ENCODE results near the gene A1BG. TPM values are rescaled to one million over a fixed set of nuclear protein-coding genes. Genes with fewer than 3 reads are reported as not detected.

The A1BG gene
- total RNA-seq, 2 donors from 2014 or later: 1.9 to 10.0 TPM

- H3K36me3 ChIP-seq: peaks cover 36% of the 10 kb centered on the region
- H3K4me3 ChIP-seq: no peak overlapping the region
- ATAC-seq (ENCODE audit: insufficient number of reproducible peaks, low FRiP score, low read depth): no peak
- no peaks in the 10 kb centered on the region for H3K9me3 ChIP-seq
- no peaks in the 10 kb centered on the region for H3K4me1 ChIP-seq (ENCODE audit: control insufficient read depth in 1 of 2, low read depth in 2 of 2)
- no peaks in the 10 kb centered on the region for H3K27me3 ChIP-seq (replicated peaks; ENCODE audit: insufficient read depth)
- H3K27ac ChIP-seq: no peak overlapping the region
- no peak for TF ChIP-seq CTCF (IDR thresholded peaks at IDR 0.05)
- DNase-seq (ENCODE audit: low spot score): no peak
These were observed 17.1 kb downstream of the A1BG start for GRCh38 chr19:58336216-58336615.

- ATAC-seq (ENCODE audit: insufficient number of reproducible peaks, low FRiP score, low read depth) (no peak), DNase-seq (ENCODE audit: low spot score) (no peak)
- H3K36me3 ChIP-seq: peaks cover 36% of the 10 kb centered on the region
- no peak overlapping the region for H3K27ac ChIP-seq
- H3K4me3 ChIP-seq: no peak overlapping the region
- H3K9me3 ChIP-seq: no peaks in the 10 kb centered on the region
- no peaks in the 10 kb centered on the region for H3K27me3 ChIP-seq (replicated peaks; ENCODE audit: insufficient read depth)
- H3K4me1 ChIP-seq (ENCODE audit: control insufficient read depth in 1 of 2, low read depth in 2 of 2): no peaks in the 10 kb centered on the region
- no peak for TF ChIP-seq CTCF (IDR thresholded peaks at IDR 0.05)
These were observed 17.7 kb downstream of the A1BG start for GRCh38 chr19:58335630-58336029.

GRCh38 chr19:58334691-58335249, 18.5 kb downstream of the A1BG start:
- H3K27me3 ChIP-seq (replicated peaks; ENCODE audit: insufficient read depth): no peaks in the 10 kb centered on the region
- no peak overlapping the region for H3K4me3 ChIP-seq
- H3K36me3 ChIP-seq: peaks cover 32% of the 10 kb centered on the region
- H3K4me1 ChIP-seq (ENCODE audit: control insufficient read depth in 1 of 2, low read depth in 2 of 2): no peaks in the 10 kb centered on the region
- no peaks in the 10 kb centered on the region for H3K9me3 ChIP-seq
- H3K27ac ChIP-seq: no peak overlapping the region
- ATAC-seq (ENCODE audit: insufficient number of reproducible peaks, low FRiP score, low read depth) (no peak), DNase-seq (ENCODE audit: low spot score) (no peak)
- no peak for TF ChIP-seq CTCF (IDR thresholded peaks at IDR 0.05)

- H3K9me3 ChIP-seq: no peaks in the 10 kb centered on the region
- H3K4me3 ChIP-seq: no peak overlapping the region
- peaks cover 3 to 10% of the 10 kb centered on the region in 2 donors for H3K4me1 ChIP-seq (ENCODE audit: control insufficient read depth in 1 of 2, low read depth in 2 of 2)
- no peak for ATAC-seq (ENCODE audit: insufficient number of reproducible peaks, low FRiP score, low read depth)
- DNase-seq (ENCODE audit: low spot score): no peak
- no peak overlapping the region for H3K27ac ChIP-seq
- H3K27me3 ChIP-seq (replicated peaks; ENCODE audit: insufficient read depth): no peaks in the 10 kb centered on the region
- no peak for TF ChIP-seq CTCF (IDR thresholded peaks at IDR 0.05)
- H3K36me3 ChIP-seq: peaks cover 15% of the 10 kb centered on the region
These were observed 20.6 kb downstream of the A1BG start for GRCh38 chr19:58332697-58333096.

GRCh38 chr19:58330458-58330857, 22.8 kb downstream of the A1BG start:
- H3K27me3 ChIP-seq (replicated peaks; ENCODE audit: insufficient read depth): no peaks in the 10 kb centered on the region
- no peak for DNase-seq (ENCODE audit: low spot score)
- H3K36me3 ChIP-seq: peaks cover 10% of the 10 kb centered on the region
- ATAC-seq (ENCODE audit: insufficient number of reproducible peaks, low FRiP score, low read depth): no peak
- H3K27ac ChIP-seq: no peak overlapping the region
- no peak overlapping the region for H3K4me3 ChIP-seq
- TF ChIP-seq CTCF (IDR thresholded peaks at IDR 0.05): no peak
- no peaks in the 10 kb centered on the region for H3K9me3 ChIP-seq
- peaks cover 12 to 23% of the 10 kb centered on the region in 2 donors for H3K4me1 ChIP-seq (ENCODE audit: control insufficient read depth in 1 of 2, low read depth in 2 of 2)
